HG02759 (cell line): ENCODE data around the gene VWA5B1.

Experiments used
- ATAC-seq: cut with Tn5 transposase; IDR thresholded peaks from one replicate; pipeline ENCODE4 v1.9.1; 2021; ENCODE audit warnings: mild to moderate bottlenecking, moderate library complexity; ENCODE audit not compliant: unreplicated experiment

Gene VWA5B1

GRCh38 chr1:20366056-20366462 lies 75.4 kb downstream of the VWA5B1 start:
- no peak for ATAC-seq

DNA sequence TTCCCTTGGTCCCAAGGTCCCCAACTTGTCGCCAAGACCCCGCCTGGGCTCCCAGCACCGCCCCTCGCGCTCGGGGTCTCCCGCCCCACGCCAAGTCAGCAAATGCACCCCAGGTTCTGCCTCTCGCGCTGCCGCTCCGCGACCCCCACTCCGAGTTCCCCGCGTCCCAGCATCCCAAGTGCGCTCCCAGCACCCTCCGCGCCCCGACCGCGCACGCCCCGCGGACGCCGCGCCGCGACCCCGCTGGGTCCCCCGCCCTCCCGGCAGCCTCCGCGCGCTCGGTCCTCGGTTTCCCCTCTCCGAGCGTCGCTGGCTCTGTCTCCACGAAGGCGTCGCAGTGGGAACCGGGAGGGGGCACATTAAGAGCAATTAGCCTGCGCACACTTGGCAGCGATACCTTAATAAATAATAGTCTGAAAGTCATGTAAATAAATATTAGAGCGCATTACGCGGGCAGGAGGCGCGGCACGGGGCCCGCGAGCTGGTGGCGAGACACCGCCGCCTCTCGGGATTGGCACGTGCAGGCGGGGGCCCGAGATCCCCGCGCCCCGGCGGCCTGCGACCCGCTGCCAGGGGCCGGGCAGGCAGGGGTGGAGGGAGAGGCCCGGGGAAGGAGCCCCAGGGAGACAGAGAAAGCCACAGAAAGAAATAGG lies 75.9 kb downstream of the VWA5B1 start:
- no peak for ATAC-seq

- ATAC-seq: no peak
These were observed 76.5 kb downstream of the VWA5B1 start for GRCh38 chr1:20367116-20367585.

- ATAC-seq: no peak
These were observed 77.0 kb downstream of the VWA5B1 start for GRCh38 chr1:20367626-20368025.

DNA sequence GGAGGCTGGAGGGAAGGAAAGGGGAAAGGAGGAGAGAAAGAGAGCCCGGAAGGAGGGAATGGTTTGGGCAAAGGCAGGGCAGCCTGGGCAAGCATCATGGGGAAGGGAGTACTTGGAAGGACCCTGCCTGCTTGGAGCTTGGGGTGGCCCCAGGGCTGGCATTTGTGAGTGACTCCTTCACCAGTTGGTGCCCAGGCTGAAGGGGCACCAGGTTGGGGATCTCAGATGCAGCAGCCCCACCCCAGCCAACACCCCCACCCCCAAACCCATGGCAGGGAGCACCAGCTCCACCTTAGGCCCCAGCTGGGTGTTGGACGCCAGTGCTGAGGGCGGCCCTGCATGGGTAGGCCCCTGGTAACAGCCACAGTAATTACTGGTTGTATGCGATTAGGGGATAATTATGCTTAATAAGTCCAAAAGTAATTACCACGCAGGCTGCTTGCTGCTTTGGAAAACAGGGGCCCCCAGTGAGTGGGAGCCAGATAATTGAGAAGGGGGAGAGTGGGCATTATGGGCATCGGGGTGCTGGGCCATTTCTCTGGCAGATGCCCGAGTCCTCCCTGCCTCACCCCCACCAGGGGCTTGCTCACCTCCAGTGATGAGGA lies 78.3 kb downstream of the VWA5B1 start:
- ATAC-seq: no peak

GRCh38 chr1:20370698-20371097 lies 80.0 kb downstream of the VWA5B1 start:
- ATAC-seq: no peak

DNA sequence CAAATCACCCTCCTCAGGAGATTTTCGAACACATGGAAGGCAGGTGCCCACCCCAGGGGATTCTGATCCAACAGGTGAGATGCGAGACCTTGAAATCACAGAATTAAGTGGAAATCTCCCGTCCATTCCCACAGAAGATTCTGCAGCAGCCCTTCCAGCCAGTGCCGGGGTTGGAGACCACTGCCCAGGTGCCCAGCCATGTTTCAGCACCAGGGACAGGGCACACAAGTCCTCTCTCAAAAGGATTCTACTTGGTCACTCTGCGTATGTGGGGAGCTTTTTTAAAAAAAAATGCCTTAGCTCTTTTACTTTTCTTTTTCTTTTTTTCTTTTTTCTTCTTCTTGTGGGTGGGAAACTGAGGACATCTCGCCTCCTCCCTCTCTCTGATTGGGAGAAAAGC lies 80.7 kb downstream of the VWA5B1 start:
- ATAC-seq: no peak

GRCh38 chr1:20371883-20372282 lies 81.2 kb downstream of the VWA5B1 start:
- no peak for ATAC-seq

GRCh38 chr1:20372676-20373075 lies 82.0 kb downstream of the VWA5B1 start:
- ATAC-seq: no peak

DNA sequence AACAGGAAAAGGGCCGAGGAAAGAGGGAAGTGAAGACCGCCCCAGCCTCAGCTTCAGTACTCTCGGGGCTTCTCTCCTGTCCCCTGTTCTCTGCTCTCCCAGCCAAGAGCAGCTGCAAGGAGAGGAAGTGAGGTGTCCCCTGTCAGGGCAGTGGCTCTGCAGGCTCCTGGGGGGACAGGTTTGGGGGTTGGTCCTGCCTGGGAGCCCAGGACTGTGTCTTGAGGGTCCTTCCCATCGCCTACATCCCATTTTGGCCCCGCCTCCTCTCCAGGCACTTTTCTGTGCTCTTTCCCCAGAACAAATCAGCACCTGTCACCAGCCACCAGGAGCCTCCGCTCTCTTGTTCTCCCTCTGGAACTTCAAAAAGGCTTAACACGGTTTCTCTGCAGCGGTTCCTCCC lies 82.6 kb downstream of the VWA5B1 start:
- no peak for ATAC-seq

GRCh38 chr1:20373764-20374163 lies 83.1 kb downstream of the VWA5B1 start:
- ATAC-seq: no peak

DNA sequence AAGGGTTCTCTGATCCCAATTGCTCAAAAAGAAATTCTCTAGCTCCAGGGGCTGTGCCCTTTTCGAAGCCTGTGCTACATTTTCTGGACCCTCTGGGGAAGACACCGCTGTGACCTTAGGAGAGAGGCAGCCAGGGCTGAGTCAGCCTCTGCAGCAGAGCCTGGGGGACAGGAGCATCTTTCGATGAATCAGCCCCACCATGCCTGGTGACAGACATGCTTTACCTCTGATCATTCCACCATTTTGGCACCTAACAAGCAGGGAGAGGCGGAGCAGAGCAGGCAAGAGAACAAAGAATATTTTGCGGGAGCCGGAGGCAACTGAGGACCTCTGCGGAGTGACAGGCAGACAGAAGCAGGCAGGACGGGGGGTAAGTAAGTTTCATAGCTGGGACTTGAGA lies 84.9 kb downstream of the VWA5B1 start:
- no peak for ATAC-seq

DNA sequence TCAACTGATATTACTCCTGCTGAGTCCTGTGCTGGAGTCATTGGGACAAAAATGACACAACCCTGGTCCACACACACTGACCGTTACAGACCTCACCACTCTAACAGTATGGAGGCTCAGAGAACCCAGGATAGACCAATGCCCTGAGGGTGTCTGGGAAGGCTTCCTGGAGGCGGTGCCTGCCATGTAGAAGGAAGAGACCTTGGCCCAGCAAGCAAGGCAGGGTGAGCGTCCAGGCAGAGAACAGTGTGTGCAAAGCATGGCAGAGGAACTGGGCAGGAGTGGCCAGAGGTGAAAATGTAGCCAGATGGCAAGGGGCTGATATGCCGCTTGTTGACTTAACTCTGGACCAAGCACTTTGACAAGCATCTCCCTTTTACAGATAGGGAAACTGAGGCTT lies 85.5 kb downstream of the VWA5B1 start:
- no peak for ATAC-seq

DNA sequence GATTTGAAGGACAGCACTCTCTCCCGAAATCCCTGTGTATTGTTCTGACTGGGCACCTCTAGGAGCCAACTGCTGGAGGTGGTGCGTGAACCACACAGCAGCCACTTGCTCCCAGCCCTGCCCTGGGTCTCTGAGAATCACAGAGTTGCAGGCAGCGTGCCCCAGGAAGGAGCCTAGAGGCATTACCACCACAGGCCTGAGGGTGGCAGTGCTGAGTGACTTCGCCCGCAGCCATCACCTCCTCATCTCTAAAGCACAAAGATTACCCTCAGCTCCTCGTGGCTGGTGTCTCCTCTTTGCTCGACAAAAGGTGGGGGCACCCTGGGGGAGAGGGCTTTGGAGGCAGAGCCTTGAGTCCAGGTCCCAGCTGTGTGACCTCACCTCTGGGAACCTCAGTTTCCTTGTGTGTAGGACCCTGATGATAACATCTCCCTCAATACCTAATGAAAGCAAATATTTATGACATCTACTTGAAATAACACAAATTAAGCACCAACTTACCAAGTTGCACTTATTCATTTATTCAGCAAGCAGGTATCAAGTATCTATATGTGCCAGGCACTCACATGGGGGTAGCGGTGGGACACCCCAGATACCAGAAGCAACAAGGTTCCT lies 86.3 kb downstream of the VWA5B1 start:
- ATAC-seq: no peak

GRCh38 chr1:20377516-20378270 lies 87.0 kb downstream of the VWA5B1 start:
- no peak for ATAC-seq

DNA sequence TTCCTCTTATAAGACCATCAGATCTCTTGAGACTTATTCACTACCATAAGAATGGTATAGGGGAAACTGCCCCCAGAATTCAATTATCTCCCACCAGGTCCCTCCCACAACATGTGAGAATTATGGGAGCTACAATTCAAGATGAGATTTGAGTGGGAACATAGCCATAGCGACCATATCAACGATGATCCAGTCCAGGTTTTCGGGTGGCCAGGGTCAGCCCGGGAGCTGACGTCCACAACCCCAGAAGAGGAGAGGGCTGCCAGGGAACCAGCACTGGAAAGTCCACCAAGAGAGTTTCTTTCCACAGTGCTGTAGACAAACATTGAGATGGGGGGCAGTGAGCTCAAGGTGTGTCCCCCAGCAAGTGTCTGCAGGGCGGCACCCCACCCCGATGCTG lies 88.4 kb downstream of the VWA5B1 start:
- ATAC-seq: no peak

- ATAC-seq: no peak
These were observed 89.5 kb downstream of the VWA5B1 start for GRCh38 chr1:20380175-20380574.

DNA sequence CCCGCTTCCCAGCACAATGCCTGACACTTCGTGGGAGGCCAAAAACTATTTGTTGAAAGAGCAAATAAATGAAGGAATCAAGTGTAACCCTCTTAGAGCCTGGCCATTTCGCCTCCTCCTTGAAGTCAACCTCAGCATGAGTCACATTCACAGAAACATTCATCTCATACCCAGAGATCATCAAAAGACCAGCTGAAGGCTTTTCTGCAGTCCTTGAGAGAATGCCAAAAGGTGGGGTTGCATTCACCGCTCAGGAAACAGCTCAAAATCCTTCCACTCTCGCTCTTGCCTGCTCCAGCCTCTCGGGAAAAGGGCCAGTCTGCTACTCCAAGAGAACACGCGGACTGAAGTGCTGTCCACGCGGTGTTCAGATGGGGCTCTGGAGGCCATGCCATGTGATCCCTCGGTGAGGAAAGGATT lies 90.0 kb downstream of the VWA5B1 start:
- no peak for ATAC-seq

- ATAC-seq: no peak
These were observed 90.5 kb downstream of the VWA5B1 start for GRCh38 chr1:20381045-20381641.

DNA sequence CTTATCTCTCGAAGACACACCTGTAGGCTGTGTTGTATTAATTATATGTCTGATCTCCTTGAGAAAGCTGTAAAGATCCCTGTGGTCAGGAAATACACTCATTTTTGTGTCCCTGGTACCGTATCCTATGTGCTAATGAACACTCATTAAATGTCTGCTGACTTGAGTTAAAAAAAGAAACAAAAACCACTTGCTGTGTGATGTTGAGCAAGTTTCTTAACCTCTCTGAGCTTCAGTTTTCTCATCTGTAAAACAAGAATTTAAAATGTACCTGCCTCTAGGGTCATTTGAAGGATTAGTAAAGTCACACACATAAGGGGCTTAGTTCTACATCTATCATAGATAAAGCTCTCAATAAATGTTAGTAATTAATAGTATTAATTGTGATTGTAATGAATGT lies 91.3 kb downstream of the VWA5B1 start:
- no peak for ATAC-seq

GRCh38 chr1:20382711-20383110 lies 92.0 kb downstream of the VWA5B1 start:
- ATAC-seq: no peak
